Caco-2 (cell line): ENCODE results near the gene MYRF. TPM values are rescaled to one million over a fixed set of nuclear protein-coding genes. Genes with fewer than 3 reads are reported as not detected.

Experiments used
- BruUV-seq: library from RNA; stranded (reverse); fragments of 400-500 nt; replicated peaks from 2 replicates; lab custom pipeline; 2021; lab: Mats Ljungman, UMichigan
- CTCF ChIA-PET: fragments of 300-600 bp; sonication (Branson Sonifier 250); formaldehyde crosslinking; loops from one replicate; lab custom pipeline; 2022; ENCODE audit warnings: antibody characterized with exemption; lab: Charles Lee
- POLR2A ChIA-PET: fragments of 300-600 bp; sonication (Branson Sonifier 250); formaldehyde crosslinking; loops from one replicate; lab custom pipeline; 2022; ENCODE audit warnings: antibody characterized with exemption; lab: Charles Lee
- DNase-seq, 2 experiments: peaks; one replicate each; pipeline versions ENCODE4 v3.0.0 to v3.0.0-alpha.2; 2020 to 2022
- H3K27me3 ChIP-seq: replicated peaks from 2 replicates; pipeline ENCODE4 v1.6.0; 2011; ENCODE audit warnings: low read length; ENCODE audit not compliant: control insufficient read depth, insufficient read depth
- H3K36me3 ChIP-seq: 2 replicates; pipeline ENCODE4 v1.5.1; 2011; ENCODE audit warnings: low read length; ENCODE audit not compliant: control insufficient read depth, insufficient read depth
- H3K4me1 ChIP-seq: fragments of 250-450 bp; sonication (Bioruptor Pico); 2 replicates; pipeline ENCODE4 v1.5.1; 2020; ENCODE audit warnings: mild to moderate bottlenecking
- H3K4me3 ChIP-seq: 2 replicates; pipeline ENCODE4 v1.5.1; 2011; ENCODE audit warnings: low read depth, mild to moderate bottlenecking, control low read depth, low read length
- H3K9me3 ChIP-seq: fragments of 250-450 bp; sonication (Bioruptor Pico); 2 replicates; pipeline ENCODE4 v1.5.1; 2020; ENCODE audit warnings: mild to moderate bottlenecking, moderate library complexity
- H3K27ac Mint-ChIP-seq: one replicate; pipeline ENCODE4 v1.8.0; 2022; ENCODE audit warnings: mixed read lengths; ENCODE audit not compliant: unreplicated experiment
- H3K27me3 Mint-ChIP-seq: one replicate; pipeline ENCODE4 v1.8.0; 2022; ENCODE audit warnings: mixed read lengths; ENCODE audit not compliant: insufficient read depth, unreplicated experiment
- H3K36me3 Mint-ChIP-seq: one replicate; pipeline ENCODE4 v1.8.0; 2022; ENCODE audit warnings: mild to moderate bottlenecking, mixed read lengths; ENCODE audit not compliant: insufficient read depth, unreplicated experiment
- H3K4me1 Mint-ChIP-seq: one replicate; pipeline ENCODE4 v1.8.0; 2022; ENCODE audit warnings: low read depth, mixed read lengths; ENCODE audit not compliant: unreplicated experiment
- H3K4me3 Mint-ChIP-seq: one replicate; pipeline ENCODE4 v1.8.0; 2022; ENCODE audit warnings: mild to moderate bottlenecking, moderate library complexity, mixed read lengths; ENCODE audit not compliant: unreplicated experiment
- H3K9me3 Mint-ChIP-seq: one replicate; pipeline ENCODE4 v1.8.0; 2022; ENCODE audit warnings: mixed read lengths; ENCODE audit not compliant: unreplicated experiment
- CTCF ChIP-seq, 2 experiments: fragments of 200-600 bp in 1 of 2; IDR thresholded peaks; 1 replicate in 1 of 2; 2 replicates in 1 of 2; pipeline versions ENCODE4 v1.5.1 to v1.8.0; 2011 to 2022; ENCODE audit warnings: antibody characterized with exemption in 1 of 2, control low read depth in 1 of 2, inconsistent platforms in 1 of 2, low read depth in 1 of 2, low read length in 1 of 2, mild to moderate bottlenecking in 1 of 2, moderate library complexity in 1 of 2; ENCODE audit not compliant: insufficient read depth in 1 of 2, severe bottlenecking in 1 of 2, unreplicated experiment in 1 of 2
- intact Hi-C: fragments of 100-400 bp; cut with micrococcal nuclease; formaldehyde crosslinking; loops from one replicate; pipeline ENCODE4 v1.10.0; 2022; ENCODE audit not compliant: unreplicated experiment
- total RNA-seq: library from RNA; stranded (reverse); gene quantifications from 2 replicates; pipeline ENCODE4 v1.2.3, GENCODE V29; 2022

Gene MYRF
- total RNA-seq, 1 experiment from 2014 or later, result 169 TPM

- Histone ChIP-seq H3K27me3 (no peaks in the 10 kb centered on the region), H3K9me3 (no peaks in the 10 kb centered on the region), H3K4me3 (peak within 1 kb of the TSS; percentile 64), H3K36me3 (no peaks in the 10 kb centered on the region), H3K4me1 (peaks cover 30% of the 10 kb centered on the region)
- peaks cover 14% of the 10 kb centered on the region for H3K4me1 Mint-ChIP-seq
- ChIA-PET CTCF (interaction anchor here (0.9 to 1.9 kb wide), 2 partner anchors 12 to 31 kb away, joined by 3 to 7 read pairs; partner anchors contain the start of gene FADS1), POLR2A (interaction anchor here (0.7 to 1.4 kb wide), 3 partner anchors 12 to 73 kb away, joined by 3 to 6 read pairs (median 4); no protein-coding TSS in a partner anchor)
- DNase-seq, result peak; percentile 75 to 77
- no peaks in the 10 kb centered on the region for H3K27me3 Mint-ChIP-seq
- BruUV-seq, result no TSS peak
- no peaks in the 10 kb centered on the region for H3K9me3 Mint-ChIP-seq
- H3K4me3 Mint-ChIP-seq, result peak within 1 kb of the TSS; percentile 86
- peak in 1 of 2 experiments; percentile 8 for TF ChIP-seq CTCF (IDR thresholded peaks at IDR 0.05; ENCODE audit: insufficient read depth in 1 of 2, low read depth in 1 of 2, low read length in 1 of 2, severe bottlenecking in 1 of 2, unreplicated experiment in 1 of 2)
- peak within 1 kb of the TSS; percentile 39 for H3K27ac Mint-ChIP-seq
- intact Hi-C loops, result no loop called here
- peaks cover 6% of the 10 kb centered on the region for H3K36me3 Mint-ChIP-seq
Measured at GRCh38 chr11:61827571-61828378, 75.3 kb downstream of the MYRF start, which contains the start of gene FADS2. Gene FADS2, plus strand, starts transcription at chr11:61828300. Its CDS starts 91 bp downstream, at chr11:61828391.

- no peaks in the 10 kb centered on the region for H3K9me3 Mint-ChIP-seq
- TF ChIP-seq CTCF (IDR thresholded peaks at IDR 0.05; ENCODE audit: insufficient read depth in 1 of 2, low read depth in 1 of 2, low read length in 1 of 2, severe bottlenecking in 1 of 2, unreplicated experiment in 1 of 2), result no peak
- intact Hi-C loops, result no loop called here
- no TSS peak for BruUV-seq
- H3K27ac Mint-ChIP-seq, result peak overlapping the region; percentile 39
- Histone ChIP-seq H3K36me3 (no peaks in the 10 kb centered on the region), H3K9me3 (no peaks in the 10 kb centered on the region), H3K27me3 (no peaks in the 10 kb centered on the region), H3K4me3 (peak overlapping the region; percentile 64), H3K4me1 (peaks cover 24% of the 10 kb centered on the region; the same call in 1 of the 2 replicates)
- peaks cover 6% of the 10 kb centered on the region for H3K36me3 Mint-ChIP-seq
- ChIA-PET POLR2A (interaction anchor here (1.4 kb wide), 1 partner anchor 13 kb away, joined by 4 read pairs; no protein-coding TSS in a partner anchor), CTCF (interaction anchor here (1.1 to 1.9 kb wide), 2 partner anchors 12 to 44 kb away, joined by 3 to 7 read pairs; partner anchors contain the start of gene FADS1)
- no peaks in the 10 kb centered on the region for H3K27me3 Mint-ChIP-seq
- no peak for DNase-seq
- peaks cover 8% of the 10 kb centered on the region for H3K4me1 Mint-ChIP-seq
- H3K4me3 Mint-ChIP-seq, result peak overlapping the region; percentile 86
Measured at GRCh38 chr11:61828379-61828628, 75.9 kb downstream of the MYRF start.

GRCh38 chr11:61828629-61829407, 76.4 kb downstream of the MYRF start:
- Mint-ChIP-seq H3K27ac (peak overlapping the region; percentile 39), H3K36me3 (peaks cover 6% of the 10 kb centered on the region), H3K27me3 (no peaks in the 10 kb centered on the region), H3K4me1 (peaks cover 8% of the 10 kb centered on the region), H3K4me3 (peak overlapping the region; percentile 86), H3K9me3 (no peaks in the 10 kb centered on the region)
- H3K36me3 ChIP-seq, result no peaks in the 10 kb centered on the region
- BruUV-seq, result no TSS peak
- intact Hi-C loops, result no loop called here
- ChIA-PET CTCF (interaction anchor here (1.1 to 1.9 kb wide), 2 partner anchors 13 to 43 kb away, joined by 3 to 7 read pairs; partner anchors contain the start of gene FADS1), POLR2A (no interaction called here)
- H3K4me1 ChIP-seq, result 0 out of 2 replicates have a peak, but pooled peaks cover 19% of the 10 kb centered on the region
- DNase-seq, result peak in 1 of 2 experiments; percentile 61
- H3K4me3 ChIP-seq, result peak overlapping the region; percentile 64
- no peaks in the 10 kb centered on the region for H3K9me3 ChIP-seq
- TF ChIP-seq CTCF (IDR thresholded peaks at IDR 0.05; ENCODE audit: insufficient read depth in 1 of 2, low read depth in 1 of 2, low read length in 1 of 2, severe bottlenecking in 1 of 2, unreplicated experiment in 1 of 2), result peak; percentile 61 to 77
- H3K27me3 ChIP-seq, result no peaks in the 10 kb centered on the region
